ENCODE measurements around the gene TCAIM.

TCAIM gene

DNA sequence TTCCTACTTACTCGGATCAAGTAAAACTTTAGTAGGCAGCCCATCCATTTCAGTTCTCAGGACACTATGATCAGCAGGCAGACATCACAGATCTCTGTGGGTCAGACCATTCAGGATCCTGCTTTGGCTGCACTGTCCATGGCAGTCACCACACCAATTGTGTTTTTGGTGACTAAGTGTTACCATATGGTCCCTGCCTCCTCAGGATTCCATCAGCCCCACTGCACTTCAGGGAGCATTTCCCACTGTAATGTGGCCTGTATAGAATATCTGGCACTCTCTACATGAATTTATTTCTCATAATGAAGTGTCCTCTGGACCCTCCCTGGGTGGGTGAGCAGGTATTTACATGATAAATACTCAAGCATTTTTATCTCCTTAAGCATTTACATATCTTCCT is 97.6 kb downstream of the TCAIM start:
- Histone ChIP-seq H3K4me1 (ENCODE audit: insufficient read depth, low read length) (peaks cover 17% of the 10 kb centered on the region), H3K27ac (ENCODE audit: low read depth, low read length) (no peak overlapping the region), H3K9ac (ENCODE audit: low read length) (no peak overlapping the region), H3K36me3 (ENCODE audit: insufficient read depth, low read length) (no peaks in the 10 kb centered on the region), H3K9me3 (ENCODE audit: low read length) (no peaks in the 10 kb centered on the region), H3K4me3 (ENCODE audit: low read depth in 1 of 2, low read length in 2 of 2) (no peak overlapping the region), H3K27me3 (ENCODE audit: control insufficient read depth in 1 of 2, insufficient read depth in 2 of 2, low read length in 2 of 2) (no peaks in the 10 kb centered on the region)

DNA sequence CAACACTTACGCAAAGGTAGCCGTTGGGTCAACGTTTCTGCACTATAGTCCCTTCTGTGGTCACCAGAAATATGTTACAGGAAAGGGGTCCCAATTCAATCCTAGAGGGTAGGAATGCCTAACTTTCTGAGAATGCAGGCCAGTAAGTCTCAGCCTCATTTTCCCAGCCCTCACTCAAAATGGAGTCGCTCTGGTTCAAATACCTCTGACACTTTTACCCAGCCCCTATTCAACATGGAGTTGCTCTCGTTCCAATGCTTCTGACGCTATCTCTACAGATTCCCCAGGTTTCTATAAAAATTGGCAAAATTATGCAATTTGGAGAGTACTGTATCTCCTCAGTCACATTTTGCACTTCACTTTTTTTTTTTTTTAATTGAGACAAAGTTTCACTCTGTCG is 99.2 kb downstream of the TCAIM start:
- Histone ChIP-seq H3K27ac (ENCODE audit: low read depth, low read length) (no peak overlapping the region), H3K27me3 (ENCODE audit: control insufficient read depth in 1 of 2, insufficient read depth in 2 of 2, low read length in 2 of 2) (no peaks in the 10 kb centered on the region), H3K4me3 (ENCODE audit: low read depth in 1 of 2, low read length in 2 of 2) (no peak overlapping the region), H3K9me3 (ENCODE audit: low read length) (no peaks in the 10 kb centered on the region), H3K9ac (ENCODE audit: low read length) (no peak overlapping the region), H3K36me3 (ENCODE audit: insufficient read depth, low read length) (peaks cover 3% of the 10 kb centered on the region), H3K4me1 (ENCODE audit: insufficient read depth, low read length) (peaks cover 17% of the 10 kb centered on the region)

DNA sequence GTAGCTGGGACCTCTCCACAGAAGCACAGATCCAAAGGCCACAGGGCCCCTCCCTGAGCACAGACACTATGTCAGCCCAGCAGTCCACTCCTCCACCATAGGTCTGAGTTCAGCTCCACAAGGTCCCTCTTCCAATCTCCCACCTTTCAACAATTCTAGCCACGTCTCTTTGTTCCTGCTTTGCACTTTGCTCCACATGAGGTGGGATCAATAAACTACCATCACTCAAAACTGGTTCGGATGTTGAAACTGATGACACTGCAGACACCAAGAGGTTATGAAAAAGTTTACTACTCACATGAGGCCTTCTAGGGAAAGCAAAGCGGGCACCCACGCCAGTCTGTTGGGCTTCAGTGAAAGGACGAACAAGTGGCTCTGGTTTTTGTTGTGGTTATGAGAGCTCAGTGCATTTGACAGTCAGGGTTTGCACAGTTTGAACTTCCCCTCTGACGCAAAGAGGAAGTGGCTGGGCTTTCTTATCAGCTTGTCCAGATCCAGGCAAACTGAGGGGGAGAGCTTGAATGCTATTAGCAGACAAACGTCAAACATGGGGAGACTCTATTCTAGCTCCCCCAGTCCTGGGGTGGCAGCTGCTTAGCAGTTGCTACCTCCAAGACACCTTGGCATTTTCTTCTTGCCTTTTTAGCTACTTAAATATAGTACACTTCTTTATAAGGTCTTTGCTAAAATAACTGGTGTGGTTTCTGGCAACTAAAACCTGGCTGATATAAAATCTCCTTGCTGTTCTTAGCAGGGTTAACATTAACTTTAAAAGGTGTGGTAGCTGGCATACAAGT is 101.1 kb downstream of the TCAIM start:
- H3K27me3 ChIP-seq (ENCODE audit: control insufficient read depth in 1 of 2, insufficient read depth in 2 of 2, low read length in 2 of 2): no peaks in the 10 kb centered on the region
- H3K4me3 ChIP-seq (ENCODE audit: low read depth in 1 of 2, low read length in 2 of 2): peak overlapping the region in 1 of 2 donors; percentile 17
- peak overlapping the region; percentile 10 for H3K9ac ChIP-seq (ENCODE audit: low read length)
- H3K36me3 ChIP-seq (ENCODE audit: insufficient read depth, low read length): peaks cover 3% of the 10 kb centered on the region
- H3K9me3 ChIP-seq (ENCODE audit: low read length): no peaks in the 10 kb centered on the region
- H3K4me1 ChIP-seq (ENCODE audit: insufficient read depth, low read length): peaks cover 17% of the 10 kb centered on the region
- H3K27ac ChIP-seq (ENCODE audit: low read depth, low read length): peak overlapping the region; percentile 83

DNA sequence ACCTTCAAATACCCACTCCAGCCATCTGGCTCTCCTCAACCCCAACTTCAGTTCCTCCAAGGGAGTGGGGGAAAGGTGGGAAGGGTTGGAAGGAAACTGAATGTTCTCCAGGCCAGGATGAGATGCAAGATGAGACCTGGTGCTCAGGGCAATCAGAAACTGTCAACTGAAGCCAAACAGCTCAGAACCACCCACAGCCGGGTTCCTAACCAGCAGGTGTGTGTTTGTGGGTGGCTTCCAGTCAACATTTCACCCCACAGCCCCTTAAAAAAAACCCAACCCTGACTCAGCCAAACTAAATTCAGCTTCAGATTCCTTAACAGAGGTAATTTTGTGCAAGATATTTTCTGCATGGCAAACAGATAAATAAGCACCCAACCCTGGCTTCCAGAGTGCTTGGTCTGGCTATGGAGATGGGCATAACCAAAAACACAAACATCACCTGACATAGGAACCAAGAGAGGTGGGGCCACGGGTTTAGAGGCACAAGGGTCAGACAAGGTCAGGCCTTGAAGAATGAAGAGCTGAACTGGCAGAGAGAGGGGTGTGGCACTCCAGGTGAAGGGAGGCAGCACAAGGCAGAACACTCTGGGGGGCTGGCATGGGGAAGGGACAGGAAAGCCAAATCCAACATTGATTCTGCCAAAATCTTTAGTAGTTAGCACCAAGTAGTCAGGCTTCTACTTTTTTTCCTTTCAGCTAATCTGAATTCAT is 104.2 kb downstream of the TCAIM start:
- H3K9me3 ChIP-seq (ENCODE audit: low read length): no peaks in the 10 kb centered on the region
- peak overlapping the region; percentile 10 for H3K27ac ChIP-seq (ENCODE audit: low read depth, low read length)

DNA sequence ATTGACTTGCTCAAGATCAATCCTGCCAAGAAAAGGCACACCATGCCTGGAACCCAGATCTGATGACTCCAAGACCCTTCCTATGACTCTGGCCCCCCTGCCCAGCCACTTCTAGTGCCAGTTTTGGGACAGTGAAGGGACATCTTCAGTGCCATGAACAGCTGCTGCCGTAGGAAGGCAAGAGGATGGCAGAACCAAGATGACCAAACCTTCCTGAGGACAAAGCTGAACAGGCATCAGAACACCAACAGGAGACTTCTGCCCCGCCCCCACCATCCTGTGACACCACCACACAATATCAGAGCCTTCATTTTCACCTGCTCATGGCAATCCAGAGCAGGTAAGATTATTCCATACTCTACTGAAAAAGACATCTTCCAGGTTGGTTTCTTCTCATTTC is 105.9 kb downstream of the TCAIM start:
- H3K27me3 ChIP-seq (ENCODE audit: control insufficient read depth in 1 of 2, insufficient read depth in 2 of 2, low read length in 2 of 2): no peaks in the 10 kb centered on the region
- no peaks in the 10 kb centered on the region for H3K9me3 ChIP-seq (ENCODE audit: low read length)
- H3K4me3 ChIP-seq (ENCODE audit: low read depth in 1 of 2, low read length in 2 of 2): no peak overlapping the region
- H3K9ac ChIP-seq (ENCODE audit: low read length): no peak overlapping the region
- peaks cover 45% of the 10 kb centered on the region for H3K36me3 ChIP-seq (ENCODE audit: insufficient read depth, low read length)
- H3K27ac ChIP-seq (ENCODE audit: low read depth, low read length): no peak overlapping the region
- H3K4me1 ChIP-seq (ENCODE audit: insufficient read depth, low read length): peaks cover 12% of the 10 kb centered on the region

More for the DNA sequence above, 104.2 kb downstream of the TCAIM start:
- peaks cover 28% of the 10 kb centered on the region for H3K36me3 ChIP-seq (ENCODE audit: insufficient read depth, low read length)
- H3K4me3 ChIP-seq (ENCODE audit: low read depth in 1 of 2, low read length in 2 of 2): no peak overlapping the region
- H3K4me1 ChIP-seq (ENCODE audit: insufficient read depth, low read length): peaks cover 17% of the 10 kb centered on the region
- no peaks in the 10 kb centered on the region for H3K27me3 ChIP-seq (ENCODE audit: control insufficient read depth in 1 of 2, insufficient read depth in 2 of 2, low read length in 2 of 2)
- H3K9ac ChIP-seq (ENCODE audit: low read length): no peak overlapping the region

DNA sequence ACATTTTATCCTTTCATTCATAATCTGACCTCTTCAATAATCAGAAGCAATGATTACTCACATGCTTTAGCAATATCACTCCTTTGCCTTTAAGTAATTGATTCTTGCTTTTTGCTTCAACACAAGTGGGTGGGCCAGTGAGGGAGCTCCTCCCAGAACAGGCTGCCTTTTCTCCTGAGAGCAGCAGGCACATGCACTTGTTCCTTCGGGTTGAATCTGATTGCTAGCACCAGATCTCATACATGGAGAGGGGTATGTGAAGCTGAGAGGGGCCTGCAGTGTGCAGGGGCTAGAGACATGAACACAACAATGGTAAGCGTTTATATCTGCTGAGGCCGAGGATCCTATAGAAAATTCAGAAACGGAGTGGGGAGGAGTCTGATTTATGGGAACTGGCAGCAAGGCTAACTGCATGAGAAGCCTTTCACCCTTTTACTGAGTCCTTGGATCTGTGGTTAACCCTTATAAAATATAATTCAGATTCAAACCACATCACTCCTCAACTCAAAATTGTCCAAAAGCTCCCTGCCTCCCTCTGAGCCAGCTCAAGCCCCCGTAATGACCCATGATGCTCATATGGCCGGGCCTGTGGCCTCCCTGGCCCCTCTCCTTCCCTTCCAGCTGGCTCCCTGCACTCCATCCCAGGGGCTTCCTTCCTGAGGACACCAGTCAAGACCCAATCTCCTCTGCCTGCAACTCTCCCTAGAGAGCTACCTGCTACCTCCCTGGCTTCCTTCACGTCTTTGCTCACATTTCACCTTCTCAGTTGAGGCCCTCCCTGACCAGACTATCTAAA is 106.5 kb downstream of the TCAIM start:
- peaks cover 52% of the 10 kb centered on the region for H3K36me3 ChIP-seq (ENCODE audit: insufficient read depth, low read length)

DNA sequence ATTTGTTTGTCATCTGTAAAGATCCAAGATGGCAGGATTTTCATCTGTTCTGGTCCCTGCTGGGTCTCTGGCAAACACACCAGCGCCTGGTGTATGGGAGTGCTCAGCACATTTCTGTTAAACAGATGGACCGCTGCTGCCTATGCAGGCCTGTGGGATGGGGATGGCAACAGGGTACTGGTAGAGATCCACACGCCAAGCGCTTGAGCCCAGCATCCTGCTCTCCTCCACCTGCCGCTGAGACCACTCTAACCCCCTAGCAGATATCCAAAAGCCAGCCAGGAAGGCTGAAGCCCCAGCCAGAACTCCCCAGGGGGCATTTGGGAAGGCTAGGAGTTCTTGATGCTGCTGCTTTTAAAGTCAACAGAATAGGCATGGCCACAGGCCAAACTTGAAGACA is 107.2 kb downstream of the TCAIM start:
- H3K9ac ChIP-seq (ENCODE audit: low read length): no peak overlapping the region
- no peak overlapping the region for H3K4me3 ChIP-seq (ENCODE audit: low read depth in 1 of 2, low read length in 2 of 2)
- H3K27ac ChIP-seq (ENCODE audit: low read depth, low read length): no peak overlapping the region
- H3K9me3 ChIP-seq (ENCODE audit: low read length): no peaks in the 10 kb centered on the region
- peaks cover 59% of the 10 kb centered on the region for H3K36me3 ChIP-seq (ENCODE audit: insufficient read depth, low read length)
- no peaks in the 10 kb centered on the region for H3K27me3 ChIP-seq (ENCODE audit: control insufficient read depth in 1 of 2, insufficient read depth in 2 of 2, low read length in 2 of 2)
- no peaks in the 10 kb centered on the region for H3K4me1 ChIP-seq (ENCODE audit: insufficient read depth, low read length)

More for the DNA sequence above, 106.5 kb downstream of the TCAIM start:
- Histone ChIP-seq H3K4me3 (ENCODE audit: low read depth in 1 of 2, low read length in 2 of 2) (no peak overlapping the region), H3K27me3 (ENCODE audit: control insufficient read depth in 1 of 2, insufficient read depth in 2 of 2, low read length in 2 of 2) (no peaks in the 10 kb centered on the region), H3K9ac (ENCODE audit: low read length) (no peak overlapping the region), H3K4me1 (ENCODE audit: insufficient read depth, low read length) (peaks cover 6% of the 10 kb centered on the region), H3K27ac (ENCODE audit: low read depth, low read length) (no peak overlapping the region), H3K9me3 (ENCODE audit: low read length) (no peaks in the 10 kb centered on the region)

DNA sequence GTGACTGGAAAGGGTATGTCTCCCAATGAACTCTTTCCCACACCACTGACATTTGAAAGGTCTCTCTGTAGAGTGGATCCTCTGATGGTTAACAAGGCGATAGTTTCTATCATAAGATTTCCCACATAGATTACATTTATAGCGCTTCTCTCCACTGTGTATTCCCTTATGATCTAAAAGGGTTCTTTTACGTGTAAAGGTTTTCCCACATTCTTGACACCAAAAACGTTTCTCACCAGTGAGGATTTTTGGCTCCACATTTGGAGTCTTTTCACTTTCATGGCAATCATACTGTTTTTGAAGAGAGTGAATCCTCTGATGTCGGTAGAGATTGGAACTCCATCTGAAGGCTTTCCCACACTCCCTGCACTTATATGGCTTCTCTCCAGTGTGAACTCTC is 108.4 kb downstream of the TCAIM start:
- Histone ChIP-seq H3K27me3 (ENCODE audit: control insufficient read depth in 1 of 2, insufficient read depth in 2 of 2, low read length in 2 of 2) (no peaks in the 10 kb centered on the region), H3K4me1 (ENCODE audit: insufficient read depth, low read length) (no peaks in the 10 kb centered on the region), H3K4me3 (ENCODE audit: low read depth in 1 of 2, low read length in 2 of 2) (no peak overlapping the region), H3K9me3 (ENCODE audit: low read length) (no peaks in the 10 kb centered on the region), H3K27ac (ENCODE audit: low read depth, low read length) (no peak overlapping the region), H3K9ac (ENCODE audit: low read length) (no peak overlapping the region), H3K36me3 (ENCODE audit: insufficient read depth, low read length) (peaks cover 67% of the 10 kb centered on the region)

DNA sequence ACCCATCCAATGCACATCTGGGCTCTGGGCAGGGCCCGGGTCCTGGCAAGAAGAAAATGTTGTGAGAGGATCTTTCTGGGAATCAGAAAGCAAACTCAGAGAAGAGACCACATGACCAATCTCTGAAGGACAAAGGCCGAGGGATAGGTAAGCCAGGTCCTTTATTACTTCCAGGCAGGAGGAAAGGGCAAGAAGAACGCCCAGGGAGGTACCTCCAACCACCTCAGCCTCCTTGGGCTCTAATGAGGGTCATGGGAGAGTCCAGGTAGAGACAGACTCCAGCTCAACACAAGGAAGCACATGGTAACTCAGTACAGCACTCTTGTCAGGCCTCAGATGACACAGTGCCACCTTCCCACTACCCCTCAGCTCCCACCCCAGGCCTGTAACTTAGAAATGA is 112.9 kb downstream of the TCAIM start:
- Histone ChIP-seq H3K4me1 (ENCODE audit: insufficient read depth, low read length) (no peaks in the 10 kb centered on the region), H3K36me3 (ENCODE audit: insufficient read depth, low read length) (peaks cover 77% of the 10 kb centered on the region), H3K27ac (ENCODE audit: low read depth, low read length) (no peak overlapping the region), H3K4me3 (ENCODE audit: low read depth in 1 of 2, low read length in 2 of 2) (no peak overlapping the region), H3K9me3 (ENCODE audit: low read length) (no peaks in the 10 kb centered on the region), H3K27me3 (ENCODE audit: control insufficient read depth in 1 of 2, insufficient read depth in 2 of 2, low read length in 2 of 2) (no peaks in the 10 kb centered on the region), H3K9ac (ENCODE audit: low read length) (no peak overlapping the region)

DNA sequence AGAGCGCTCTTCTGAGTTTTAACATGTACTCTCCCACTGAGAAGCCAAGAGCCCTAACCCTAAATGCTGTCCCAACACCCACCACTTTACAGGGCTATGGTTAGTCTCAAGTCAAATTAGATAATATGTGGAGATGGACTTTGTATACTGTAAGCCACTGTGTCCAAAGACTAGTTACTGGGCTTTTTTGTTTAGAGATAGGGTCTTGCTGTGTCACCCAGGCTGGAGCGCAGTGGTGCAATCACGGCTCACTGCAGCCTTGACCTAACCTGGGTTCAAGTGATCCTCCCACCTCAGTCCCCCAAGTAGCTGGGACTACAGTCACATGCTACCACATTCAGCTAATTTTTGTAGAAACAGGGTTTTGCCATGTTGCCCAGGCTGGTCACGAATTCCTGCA is 115.7 kb downstream of the TCAIM start:
- Histone ChIP-seq H3K36me3 (ENCODE audit: insufficient read depth, low read length) (peaks cover 58% of the 10 kb centered on the region), H3K9me3 (ENCODE audit: low read length) (no peaks in the 10 kb centered on the region), H3K4me1 (ENCODE audit: insufficient read depth, low read length) (no peaks in the 10 kb centered on the region), H3K27me3 (ENCODE audit: control insufficient read depth in 1 of 2, insufficient read depth in 2 of 2, low read length in 2 of 2) (no peaks in the 10 kb centered on the region), H3K9ac (ENCODE audit: low read length) (no peak overlapping the region), H3K27ac (ENCODE audit: low read depth, low read length) (no peak overlapping the region), H3K4me3 (ENCODE audit: low read depth in 1 of 2, low read length in 2 of 2) (no peak overlapping the region)

DNA sequence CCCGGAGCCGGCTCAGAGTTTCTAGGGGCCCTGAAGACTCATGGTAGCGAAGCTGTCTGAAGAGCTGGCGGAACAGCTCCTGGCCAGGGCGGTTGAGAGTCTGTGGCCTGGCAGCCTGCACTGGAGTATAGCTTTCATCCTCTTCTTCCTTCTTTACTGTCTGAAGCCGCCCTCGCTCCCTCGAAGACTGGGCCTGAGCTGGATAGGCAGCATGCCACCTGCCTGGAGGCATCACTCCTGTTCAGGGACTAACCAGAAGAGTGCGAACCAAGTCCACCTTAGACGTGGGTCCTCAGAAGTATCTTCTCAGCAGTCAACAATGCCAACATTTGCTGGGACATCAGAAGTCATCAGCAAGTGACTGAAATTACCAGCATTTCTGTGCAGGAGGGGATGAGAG is 116.8 kb downstream of the TCAIM start:
- Histone ChIP-seq H3K4me1 (ENCODE audit: insufficient read depth, low read length) (no peaks in the 10 kb centered on the region), H3K9me3 (ENCODE audit: low read length) (no peaks in the 10 kb centered on the region), H3K27ac (ENCODE audit: low read depth, low read length) (no peak overlapping the region), H3K9ac (ENCODE audit: low read length) (no peak overlapping the region), H3K27me3 (ENCODE audit: control insufficient read depth in 1 of 2, insufficient read depth in 2 of 2, low read length in 2 of 2) (no peaks in the 10 kb centered on the region), H3K4me3 (ENCODE audit: low read depth in 1 of 2, low read length in 2 of 2) (no peak overlapping the region), H3K36me3 (ENCODE audit: insufficient read depth, low read length) (peaks cover 48% of the 10 kb centered on the region)

Data from muscle layer of colon (tissue), 2 donors.